HCT116 (cell line): ENCODE data around the gene MCRS1. TPM values are rescaled to one million over a fixed set of nuclear protein-coding genes. Genes with fewer than 3 reads are reported as not detected.

Experiments
- ATAC-seq: fragments of 200-7000 bp; cut with Tn5 transposase; 2 replicates; pipeline ENCODE4 v1.9.1; 2020; ENCODE audit warnings: mild to moderate bottlenecking, moderate library complexity
- BruUV-seq: library from RNA; stranded (reverse); fragments of 400-500 nt; replicated peaks from 2 replicates; lab custom pipeline; 2021; lab: Mats Ljungman, UMichigan
- CTCF ChIA-PET: fragments of 300-600 bp; sonication (Branson Sonifier 250); formaldehyde crosslinking; loops from one replicate; lab custom pipeline; 2021; ENCODE audit warnings: antibody characterized with exemption; lab: Charles Lee
- POLR2A ChIA-PET: fragments of 300-600, 350-600 bp; sonication (Branson Sonifier 250); formaldehyde crosslinking; loops from one replicate; lab custom pipeline; 2021; ENCODE audit warnings: antibody characterized with exemption; lab: Charles Lee
- RAD21 ChIA-PET, 2 experiments: fragments of 300-600 bp; sonication (Branson Sonifier 250); formaldehyde crosslinking; loops; one replicate each; lab custom pipeline; 2023; ENCODE audit warnings: low total read pairs in 2 of 2; ENCODE audit not compliant: uncharacterized antibody in 2 of 2, unreplicated experiment in 2 of 2, low non-redundant PET in 1 of 2; lab: Charles Lee
- DNase-seq: peaks from one replicate; pipeline ENCODE4 v3.0.0-alpha.2; 2010; ENCODE audit warnings: low read depth, low spot score
- H2AFZ ChIP-seq: fragments of 200-600 bp; shearing (Covaris generic), sonication (generic); 2 replicates; pipeline ENCODE4 v1.6.1; 2017; ENCODE audit warnings: low read depth, mixed run types, mixed read lengths, antibody characterized with exemption, low read length; ENCODE audit not compliant: poor library complexity, severe bottlenecking
- H3K27ac ChIP-seq: 2 replicates; pipeline ENCODE4 v1.5.1; 2012; ENCODE audit warnings: low read depth, low read length
- H3K27me3 ChIP-seq: fragments of 200-600 bp; sonication (generic); 2 replicates; pipeline ENCODE4 v1.6.1; 2016; ENCODE audit warnings: mixed run types, low read length, mixed read lengths; ENCODE audit not compliant: insufficient read depth
- H3K36me3 ChIP-seq, 2 experiments: fragments of 200-500 bp in 1 of 2; fragments of 200-600 bp in 1 of 2; sonication (Bioruptor generic) in 1 of 2; sonication (generic) in 1 of 2; 2 replicates each; pipeline versions ENCODE4 v1.5.1 to v1.6.1; 2014 to 2016; ENCODE audit warnings: low read length in 2 of 2, inconsistent platforms in 1 of 2, mixed read lengths in 1 of 2, mixed run types in 1 of 2; ENCODE audit not compliant: insufficient read depth in 2 of 2, control insufficient read depth in 1 of 2
- H3K4me1 ChIP-seq, 2 experiments: fragments of 200-600 bp in 1 of 2; sonication (generic) in 1 of 2; 2 replicates each; pipeline versions ENCODE4 v1.5.1 to v1.6.1; 2012 to 2017; ENCODE audit warnings: low read length in 2 of 2, inconsistent platforms in 1 of 2, mild to moderate bottlenecking in 1 of 2, mixed read lengths in 1 of 2, mixed run types in 1 of 2, moderate library complexity in 1 of 2; ENCODE audit not compliant: insufficient read depth in 2 of 2, control insufficient read depth in 1 of 2
- H3K4me2 ChIP-seq: fragments of 200-600 bp; sonication (generic); 2 replicates; pipeline ENCODE4 v1.6.1; 2017; ENCODE audit warnings: mixed run types, low read length, mixed read lengths
- H3K4me3 ChIP-seq, 2 experiments: fragments of 200-600 bp in 1 of 2; sonication (generic) in 1 of 2; replicated peaks in 1 of 2; 2 replicates each; pipeline ENCODE4 v1.5.1; 2011 to 2016; ENCODE audit warnings: low read length in 2 of 2, control low read depth in 1 of 2, low read depth in 1 of 2, mild to moderate bottlenecking in 1 of 2, mixed read lengths in 1 of 2, mixed run types in 1 of 2
- H3K79me2 ChIP-seq: fragments of 200-600 bp; sonication (generic); 2 replicates; pipeline ENCODE4 v1.6.1; 2017; ENCODE audit warnings: mild to moderate bottlenecking, mixed run types, low read length, moderate library complexity, mixed read lengths; ENCODE audit not compliant: insufficient read depth
- H3K9ac ChIP-seq: fragments of 200-600 bp; sonication (generic); 2 replicates; pipeline ENCODE4 v1.6.1; 2016; ENCODE audit warnings: low read length, mixed read lengths
- H3K9me2 ChIP-seq: fragments of 200-600 bp; sonication (generic), shearing (Covaris generic); 2 replicates; pipeline ENCODE4 v1.6.1; 2017; ENCODE audit warnings: mixed run types, mild to moderate bottlenecking, moderate library complexity; ENCODE audit not compliant: insufficient read depth
- H3K9me3 ChIP-seq, 2 experiments: fragments of 200-500 bp in 1 of 2; fragments of 200-600 bp in 1 of 2; sonication (Bioruptor generic) in 1 of 2; sonication (generic) in 1 of 2; 2 replicates each; pipeline ENCODE4 v1.6.1; 2014 to 2017; ENCODE audit warnings: low read length in 2 of 2, mixed read lengths in 2 of 2, inconsistent platforms in 1 of 2, low read depth in 1 of 2, mild to moderate bottlenecking in 1 of 2, mixed run types in 1 of 2, moderate library complexity in 1 of 2; ENCODE audit not compliant: control insufficient read depth in 1 of 2, insufficient read depth in 1 of 2
- H4K20me1 ChIP-seq: fragments of 200-600 bp; sonication (generic), shearing (Covaris generic); 2 replicates; pipeline ENCODE4 v1.6.1; 2017; ENCODE audit warnings: mixed run types, mild to moderate bottlenecking, moderate library complexity; ENCODE audit not compliant: insufficient read depth
- EZH2phosphoT487 ChIP-seq: fragments of 200-600 bp; IDR thresholded peaks from 2 replicates; pipeline ENCODE4 v1.6.1; 2018; ENCODE audit warnings: antibody characterized with exemption, borderline replicate concordance
- POLR2AphosphoS5 ChIP-seq: IDR thresholded peaks from 2 replicates; pipeline ENCODE4 v1.6.1; 2011; ENCODE audit warnings: mild to moderate bottlenecking, low read depth, low read length, moderate library complexity
- SRF ChIP-seq: IDR thresholded peaks from 2 replicates; pipeline ENCODE4 v1.6.1; 2012; ENCODE audit warnings: low read depth
- ZNF274 ChIP-seq: fragments of 200-500 bp; sonication (Bioruptor generic); IDR thresholded peaks from 2 replicates; pipeline ENCODE4 v1.6.1; 2014; ENCODE audit warnings: mild to moderate bottlenecking, low read depth, low read length, inconsistent platforms
- intact Hi-C: fragments of 100-400 bp; cut with micrococcal nuclease; formaldehyde crosslinking; loops from 2 replicates; pipeline ENCODE4 v1.10.0; 2022
- total RNA-seq: library from RNA; stranded (reverse); gene quantifications from one replicate; pipeline ENCODE4 v1.2.1, GENCODE V29; 2021; ENCODE audit not compliant: unreplicated experiment
- TF ChIP-seq, protein P1 (sequence below): IDR thresholded peaks from 2 replicates; pipeline ENCODE4 v1.6.1; 2012; ENCODE audit warnings: low read depth
- TF ChIP-seq, protein P2 (sequence below): IDR thresholded peaks from 2 replicates; pipeline ENCODE4 v1.6.1; 2012

Gene MCRS1
- total RNA-seq, 1 experiment from 2014 or later: 91.9 TPM

GRCh38 chr12:49531745-49532144 lies 36.2 kb downstream of the MCRS1 start:
- H2AFZ ChIP-seq: no peak overlapping the region
- no peaks in the 10 kb centered on the region for H3K9me2 ChIP-seq
- no peak overlapping the region for H3K9ac ChIP-seq
- H3K27me3 ChIP-seq: no peaks in the 10 kb centered on the region
- H3K9me3 ChIP-seq: no peaks in the 10 kb centered on the region
- no peak for ATAC-seq
- ChIA-PET RAD21 (interaction anchor here in 1 of 2 experiments (0.6 kb wide), 1 partner anchor 165 kb away, joined by 6 read pairs; no protein-coding TSS in a partner anchor), CTCF (interaction anchor here (1.0 to 3.2 kb wide), 4 partner anchors 17 to 184 kb away, joined by 3 to 10 read pairs (median 4); no protein-coding TSS in a partner anchor), POLR2A (no interaction called here)
- TF ChIP-seq ZNF274: no peak
- TF ChIP-seq POLR2AphosphoS5: peak; percentile 17; the same call in 1 of the 2 replicates
- no peak for DNase-seq
- H4K20me1 ChIP-seq: no peaks in the 10 kb centered on the region
- H3K36me3 ChIP-seq: peaks cover 4% of the 10 kb centered on the region in 2 experiments; a peak in 2 of 4 replicates
- intact Hi-C loops: no loop called here
- H3K4me2 ChIP-seq: no peak overlapping the region
- H3K4me3 ChIP-seq: no peak overlapping the region
- no peak overlapping the region for H3K27ac ChIP-seq
- BruUV-seq: no TSS peak
- peaks cover 15 to 17% of the 10 kb centered on the region in 2 experiments for H3K4me1 ChIP-seq
- H3K79me2 ChIP-seq: no peaks in the 10 kb centered on the region

GRCh38 chr12:49529414-49529813 lies 38.5 kb downstream of the MCRS1 start:
- no peak for ATAC-seq
- CTCF ChIA-PET: interaction anchor here (3.2 kb wide), 1 partner anchor 171 kb away, joined by 10 read pairs; no protein-coding TSS in a partner anchor
- POLR2A ChIA-PET: no interaction called here

More at GRCh38 chr12:49529414-49529813, 38.5 kb downstream of the MCRS1 start:
- Histone ChIP-seq H4K20me1 (no peaks in the 10 kb centered on the region), H3K36me3 (peaks cover 19 to 22% of the 10 kb centered on the region in 2 experiments), H3K9me2 (no peaks in the 10 kb centered on the region), H3K27ac (no peak overlapping the region), H3K4me2 (no peak overlapping the region), H3K4me1 (peaks cover 0 to 5% of the 10 kb centered on the region in 2 experiments; a peak in 2 of 4 replicates), H3K27me3 (no peaks in the 10 kb centered on the region), H3K79me2 (no peaks in the 10 kb centered on the region), H3K9me3 (no peaks in the 10 kb centered on the region), H3K9ac (no peak overlapping the region), H2AFZ (no peak overlapping the region), H3K4me3 (no peak overlapping the region)
- intact Hi-C loops: no loop called here
- no peak for TF ChIP-seq SRF
- TF ChIP-seq, protein P1, sequence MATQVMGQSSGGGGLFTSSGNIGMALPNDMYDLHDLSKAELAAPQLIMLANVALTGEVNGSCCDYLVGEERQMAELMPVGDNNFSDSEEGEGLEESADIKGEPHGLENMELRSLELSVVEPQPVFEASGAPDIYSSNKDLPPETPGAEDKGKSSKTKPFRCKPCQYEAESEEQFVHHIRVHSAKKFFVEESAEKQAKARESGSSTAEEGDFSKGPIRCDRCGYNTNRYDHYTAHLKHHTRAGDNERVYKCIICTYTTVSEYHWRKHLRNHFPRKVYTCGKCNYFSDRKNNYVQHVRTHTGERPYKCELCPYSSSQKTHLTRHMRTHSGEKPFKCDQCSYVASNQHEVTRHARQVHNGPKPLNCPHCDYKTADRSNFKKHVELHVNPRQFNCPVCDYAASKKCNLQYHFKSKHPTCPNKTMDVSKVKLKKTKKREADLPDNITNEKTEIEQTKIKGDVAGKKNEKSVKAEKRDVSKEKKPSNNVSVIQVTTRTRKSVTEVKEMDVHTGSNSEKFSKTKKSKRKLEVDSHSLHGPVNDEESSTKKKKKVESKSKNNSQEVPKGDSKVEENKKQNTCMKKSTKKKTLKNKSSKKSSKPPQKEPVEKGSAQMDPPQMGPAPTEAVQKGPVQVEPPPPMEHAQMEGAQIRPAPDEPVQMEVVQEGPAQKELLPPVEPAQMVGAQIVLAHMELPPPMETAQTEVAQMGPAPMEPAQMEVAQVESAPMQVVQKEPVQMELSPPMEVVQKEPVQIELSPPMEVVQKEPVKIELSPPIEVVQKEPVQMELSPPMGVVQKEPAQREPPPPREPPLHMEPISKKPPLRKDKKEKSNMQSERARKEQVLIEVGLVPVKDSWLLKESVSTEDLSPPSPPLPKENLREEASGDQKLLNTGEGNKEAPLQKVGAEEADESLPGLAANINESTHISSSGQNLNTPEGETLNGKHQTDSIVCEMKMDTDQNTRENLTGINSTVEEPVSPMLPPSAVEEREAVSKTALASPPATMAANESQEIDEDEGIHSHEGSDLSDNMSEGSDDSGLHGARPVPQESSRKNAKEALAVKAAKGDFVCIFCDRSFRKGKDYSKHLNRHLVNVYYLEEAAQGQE: no peak
- no peak for TF ChIP-seq EZH2phosphoT487
- TF ChIP-seq, protein P2, sequence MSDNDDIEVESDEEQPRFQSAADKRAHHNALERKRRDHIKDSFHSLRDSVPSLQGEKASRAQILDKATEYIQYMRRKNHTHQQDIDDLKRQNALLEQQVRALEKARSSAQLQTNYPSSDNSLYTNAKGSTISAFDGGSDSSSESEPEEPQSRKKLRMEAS: no peak
- RAD21 ChIA-PET: no interaction called here
- no TSS peak for BruUV-seq
- no peak for DNase-seq
